DND-41 (cell line): ENCODE results near the gene TFB1M.

Experiments
- ATAC-seq: fragments of 200-7000 bp; cut with Tn5 transposase; 3 replicates; pipeline ENCODE4 v1.9.1; 2021; ENCODE audit warnings: low read depth; ENCODE audit not compliant: insufficient read depth
- DNase-seq: peaks from one replicate; pipeline ENCODE4 v3.0.0-alpha.2; 2020
- H2AFZ ChIP-seq: 2 replicates; pipeline ENCODE4 v1.6.0; 2012; ENCODE audit warnings: low read depth, low read length
- H3K27ac ChIP-seq: 2 replicates; pipeline ENCODE4 v1.5.1; 2012; ENCODE audit warnings: low read length, inconsistent platforms
- H3K27me3 ChIP-seq: fragments of 200-600 bp; sonication (generic); 2 replicates; pipeline ENCODE4 v1.6.0; 2012; ENCODE audit warnings: low read length, mild to moderate bottlenecking, inconsistent platforms; ENCODE audit not compliant: insufficient read depth, poor library complexity
- H3K36me3 ChIP-seq: 2 replicates; pipeline ENCODE4 v1.5.1; 2012; ENCODE audit warnings: low read length, inconsistent platforms; ENCODE audit not compliant: insufficient read depth
- H3K4me1 ChIP-seq: 2 replicates; pipeline ENCODE4 v1.5.1; 2012; ENCODE audit warnings: mild to moderate bottlenecking, low read length; ENCODE audit not compliant: insufficient read depth
- H3K4me2 ChIP-seq: 2 replicates; pipeline ENCODE4 v1.6.0; 2012; ENCODE audit warnings: mild to moderate bottlenecking, moderate library complexity, low read length, inconsistent platforms; ENCODE audit not compliant: insufficient read depth
- H3K4me3 ChIP-seq, 2 experiments: fragments of 200-600 bp in 1 of 2; shearing (Covaris generic) in 1 of 2; 2 replicates each; pipeline ENCODE4 v1.5.1; 2012 to 2016; ENCODE audit warnings: inconsistent platforms in 2 of 2, low read length in 2 of 2, mild to moderate bottlenecking in 2 of 2, low read depth in 1 of 2, moderate library complexity in 1 of 2
- H3K79me2 ChIP-seq: 2 replicates; pipeline ENCODE4 v1.6.0; 2012; ENCODE audit warnings: low read length, inconsistent platforms; ENCODE audit not compliant: insufficient read depth
- H3K9ac ChIP-seq: 2 replicates; pipeline ENCODE4 v1.6.0; 2012; ENCODE audit warnings: low read depth, mild to moderate bottlenecking, inconsistent platforms, low read length, moderate library complexity
- H3K9me3 ChIP-seq: 2 replicates; pipeline ENCODE4 v1.5.1; 2012; ENCODE audit warnings: low read length, moderate library complexity, mild to moderate bottlenecking, inconsistent platforms; ENCODE audit not compliant: insufficient read depth, severe bottlenecking
- H4K20me1 ChIP-seq: 2 replicates; pipeline ENCODE4 v1.6.0; 2012; ENCODE audit warnings: low read length; ENCODE audit not compliant: insufficient read depth
- CTCF ChIP-seq: IDR thresholded peaks from 2 replicates; pipeline ENCODE4 v1.5.1; 2012; ENCODE audit warnings: borderline replicate concordance, low read length, moderate library complexity, mild to moderate bottlenecking; ENCODE audit not compliant: poor library complexity, severe bottlenecking; ENCODE audit errors: extremely low read depth
- EZH2 ChIP-seq: IDR thresholded peaks from 3 replicates; pipeline ENCODE4 v1.6.1; 2012; ENCODE audit warnings: borderline replicate concordance, low read depth, mild to moderate bottlenecking, moderate library complexity, low read length, inconsistent platforms; ENCODE audit not compliant: severe bottlenecking

Gene TFB1M

GRCh38 chr6:155216312-155217046, 97.8 kb downstream of the TFB1M start:
- Histone ChIP-seq H3K27ac (no peak overlapping the region), H3K4me2 (no peak overlapping the region), H4K20me1 (no peaks in the 10 kb centered on the region), H3K27me3 (no peaks in the 10 kb centered on the region), H2AFZ (no peak overlapping the region), H3K4me1 (no peaks in the 10 kb centered on the region), H3K79me2 (no peaks in the 10 kb centered on the region), H3K9ac (no peak overlapping the region), H3K9me3 (no peaks in the 10 kb centered on the region), H3K36me3 (no peaks in the 10 kb centered on the region), H3K4me3 (no peak overlapping the region)
- TF ChIP-seq EZH2 (no peak), CTCF (no peak)
- no peak for ATAC-seq
- no peak for DNase-seq

- Histone ChIP-seq H3K9me3 (no peaks in the 10 kb centered on the region), H3K9ac (no peak overlapping the region), H3K27me3 (no peaks in the 10 kb centered on the region), H3K4me1 (no peaks in the 10 kb centered on the region), H3K4me3 (no peak overlapping the region), H3K27ac (no peak overlapping the region), H4K20me1 (no peaks in the 10 kb centered on the region), H2AFZ (no peak overlapping the region), H3K4me2 (no peak overlapping the region), H3K36me3 (no peaks in the 10 kb centered on the region), H3K79me2 (no peaks in the 10 kb centered on the region)
- TF ChIP-seq CTCF: no peak
- no peak for TF ChIP-seq EZH2
- DNase-seq: no peak
- no peak for ATAC-seq
These were observed 98.4 kb downstream of the TFB1M start for GRCh38 chr6:155215906-155216305.

GRCh38 chr6:155213611-155214372, 100.5 kb downstream of the TFB1M start:
- Histone ChIP-seq H3K9me3 (no peaks in the 10 kb centered on the region), H3K4me3 (no peak overlapping the region), H3K79me2 (no peaks in the 10 kb centered on the region), H4K20me1 (no peaks in the 10 kb centered on the region), H3K4me1 (no peaks in the 10 kb centered on the region), H3K27me3 (no peaks in the 10 kb centered on the region), H3K9ac (no peak overlapping the region), H3K36me3 (no peaks in the 10 kb centered on the region), H3K4me2 (no peak overlapping the region), H2AFZ (no peak overlapping the region), H3K27ac (no peak overlapping the region)
- ATAC-seq: no peak
- TF ChIP-seq CTCF (no peak), EZH2 (no peak)
- no peak for DNase-seq
